GM19099 (cell line): ENCODE data around the gene MSLN.
A peak's percentile ranks its signal among the peaks of the same experiment; 100 is the strongest.

Experiments used
- POLR2A ChIP-seq: IDR thresholded peaks from 3 replicates; pipeline ENCODE4 v1.6.1; 2011; ENCODE audit warnings: low read depth; ENCODE audit not compliant: insufficient read length; ENCODE audit errors: extremely low read depth

The MSLN gene

DNA sequence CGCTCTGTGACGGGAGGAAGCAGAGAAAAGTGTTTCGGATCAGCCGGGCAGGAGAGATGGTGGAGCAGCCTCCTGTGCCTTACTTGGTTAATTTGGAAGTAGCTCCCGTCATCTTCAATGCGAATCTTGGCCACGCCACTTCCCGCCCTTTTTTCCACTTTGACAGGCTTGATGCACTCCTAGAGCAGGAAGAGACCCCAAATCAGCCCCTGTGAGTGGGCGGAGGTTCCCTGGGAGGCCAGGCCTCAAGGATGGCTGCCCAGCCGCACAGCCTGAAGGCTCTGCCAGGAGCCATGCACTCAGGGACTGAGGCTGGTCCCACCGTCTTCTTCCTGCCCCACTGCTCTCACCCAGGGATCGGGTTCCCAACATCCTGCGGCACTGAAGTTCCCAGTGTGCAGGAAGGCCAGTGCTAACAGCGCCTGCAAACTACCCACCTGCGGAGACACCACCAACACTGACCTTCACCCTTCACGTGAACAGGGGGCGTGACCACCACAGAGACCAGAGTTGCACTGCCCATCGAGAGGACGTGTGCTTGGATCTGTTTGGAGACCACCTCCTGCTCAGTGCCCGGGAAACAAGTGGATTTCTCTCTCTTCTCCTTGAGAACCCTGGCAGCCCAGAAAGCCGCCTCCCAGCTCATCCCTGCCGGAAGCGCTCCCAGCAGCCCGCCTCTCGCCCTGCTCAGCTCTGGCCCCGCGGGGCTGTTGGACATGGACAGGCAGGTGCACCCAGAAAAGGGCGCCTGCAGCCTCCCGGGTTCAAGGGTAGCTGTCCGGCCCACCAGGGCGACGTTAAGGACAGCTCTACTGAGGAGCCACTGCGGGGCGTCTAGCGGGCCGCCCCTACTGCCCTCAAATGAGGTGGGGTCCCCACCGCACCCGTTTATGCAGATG is 20.7 kb upstream of the MSLN start:
- no peak for TF ChIP-seq POLR2A

DNA sequence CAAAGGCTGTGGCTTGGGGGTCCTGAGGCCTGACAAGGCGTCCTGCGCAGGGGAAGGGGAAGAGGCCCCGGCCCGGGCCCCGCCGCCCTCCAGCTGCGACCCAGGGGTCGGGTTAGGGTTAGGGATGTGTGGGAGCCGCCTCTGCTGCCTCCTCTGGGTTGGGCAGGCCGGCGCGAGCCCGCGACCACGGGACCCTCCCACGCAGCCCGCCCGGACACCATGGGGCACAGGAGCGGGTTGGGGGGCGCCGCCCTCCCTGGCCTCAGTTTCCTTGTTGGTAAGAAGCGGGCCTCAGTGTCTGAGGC is 20.1 kb upstream of the MSLN start:
- no peak for TF ChIP-seq POLR2A

DNA sequence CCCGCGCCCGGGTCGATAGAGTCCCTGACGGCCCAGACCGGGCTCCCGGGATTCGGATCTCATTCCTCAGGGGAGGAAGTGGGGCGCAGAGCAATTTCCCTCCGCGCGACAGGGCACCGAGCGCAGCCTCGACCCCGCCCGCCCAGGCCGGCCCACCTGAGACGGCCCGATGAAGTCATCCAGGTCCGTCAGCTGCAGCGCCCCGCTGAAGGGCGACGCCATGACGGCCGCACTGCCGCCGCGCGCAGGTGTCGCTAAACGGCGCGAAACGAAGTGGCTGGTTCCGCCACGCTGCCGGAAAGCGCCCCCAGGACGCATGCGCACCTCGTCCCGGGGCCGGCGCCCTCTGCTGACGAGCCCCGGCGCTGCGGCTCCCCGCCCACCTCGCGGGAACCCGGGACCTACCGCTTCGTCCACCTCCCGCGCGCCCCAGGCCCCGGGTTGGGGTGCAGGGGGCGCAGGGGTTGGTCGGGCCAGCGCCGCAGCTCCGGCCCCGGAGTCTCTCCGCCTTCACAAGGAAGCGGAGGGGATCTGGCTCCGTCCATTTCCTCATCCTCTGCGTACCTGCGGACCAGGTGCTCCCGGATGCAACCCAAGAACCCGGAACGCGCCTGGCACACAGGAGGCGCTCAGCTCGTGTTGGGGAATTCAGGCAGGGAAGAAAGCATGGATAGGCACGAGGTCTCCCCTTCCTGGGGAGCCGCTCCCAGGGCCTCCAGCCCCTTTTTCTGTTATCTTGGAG is 19.6 kb upstream of the MSLN start, which contains the start of gene CIAO3:
Gene CIAO3, minus strand, starts transcription at position 234 of the 742 bp plus-strand sequence. Its CDS starts 12 bp downstream, at position 222.
- TF ChIP-seq POLR2A: peak; percentile 78

DNA sequence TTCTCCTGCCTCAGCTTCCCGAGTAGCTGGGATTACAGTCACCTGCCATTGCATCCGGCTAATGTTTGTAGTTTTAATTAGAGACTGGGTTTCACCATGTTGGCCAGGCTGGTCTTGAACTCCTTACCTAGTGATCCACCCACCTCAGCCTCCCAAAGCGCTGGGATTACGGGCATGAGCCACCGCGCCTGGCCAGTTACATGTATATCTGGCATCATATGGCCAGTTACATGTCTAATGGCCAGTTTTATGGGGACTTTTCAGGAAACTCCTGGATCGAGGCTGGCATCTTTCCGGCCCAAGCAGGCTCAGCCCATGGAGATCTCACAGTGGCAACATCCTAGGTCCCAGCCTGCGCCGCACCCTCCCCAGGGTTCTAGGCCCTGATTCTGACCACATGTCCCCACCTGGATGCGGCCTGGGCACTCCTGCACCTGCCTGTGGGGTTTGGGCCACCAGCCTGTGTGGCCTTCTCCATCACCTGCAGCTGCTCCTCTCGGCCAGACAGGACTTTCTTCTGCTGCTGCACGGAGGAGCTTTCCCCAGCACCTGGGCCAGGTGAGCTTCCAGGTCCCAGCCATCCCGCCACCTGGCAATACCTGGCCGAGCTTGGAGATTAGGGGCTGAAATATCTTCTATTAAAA is 18.4 kb upstream of the MSLN start:
- no peak for TF ChIP-seq POLR2A

DNA sequence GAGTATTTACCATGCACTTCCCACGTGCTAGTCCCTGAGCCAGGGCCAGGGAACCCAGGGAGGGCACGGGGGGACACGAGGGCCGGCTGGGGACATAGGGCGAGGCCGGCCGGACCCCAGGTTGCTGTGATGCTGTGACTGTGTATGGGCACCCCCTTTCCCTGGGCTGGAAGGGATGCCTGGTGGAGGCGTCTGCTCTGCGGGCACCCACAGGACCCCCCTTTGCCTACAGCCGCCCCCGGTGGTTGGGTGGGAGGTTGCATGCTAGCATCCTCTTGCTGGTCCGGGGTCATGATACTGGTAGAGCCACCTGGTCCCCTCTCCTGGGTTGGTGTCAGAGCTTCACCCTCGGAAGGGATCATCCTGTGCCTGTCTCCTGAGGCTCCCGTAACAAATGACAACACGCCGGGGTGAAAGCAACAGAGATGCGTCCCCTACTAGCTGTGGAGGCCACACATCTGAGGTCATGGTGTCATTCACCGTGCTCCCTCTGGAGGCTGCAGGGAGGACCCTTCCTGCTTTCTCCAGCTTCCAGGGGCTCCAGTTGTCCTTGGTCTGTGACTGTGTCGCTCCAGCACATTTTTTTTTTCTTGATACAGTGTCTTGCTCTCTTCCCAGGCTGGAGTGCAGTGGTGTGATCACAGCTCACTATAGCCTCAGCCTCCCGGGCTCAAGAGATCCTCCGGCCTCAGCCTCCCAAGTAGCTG is 16.6 kb upstream of the MSLN start:
- TF ChIP-seq POLR2A: no peak

DNA sequence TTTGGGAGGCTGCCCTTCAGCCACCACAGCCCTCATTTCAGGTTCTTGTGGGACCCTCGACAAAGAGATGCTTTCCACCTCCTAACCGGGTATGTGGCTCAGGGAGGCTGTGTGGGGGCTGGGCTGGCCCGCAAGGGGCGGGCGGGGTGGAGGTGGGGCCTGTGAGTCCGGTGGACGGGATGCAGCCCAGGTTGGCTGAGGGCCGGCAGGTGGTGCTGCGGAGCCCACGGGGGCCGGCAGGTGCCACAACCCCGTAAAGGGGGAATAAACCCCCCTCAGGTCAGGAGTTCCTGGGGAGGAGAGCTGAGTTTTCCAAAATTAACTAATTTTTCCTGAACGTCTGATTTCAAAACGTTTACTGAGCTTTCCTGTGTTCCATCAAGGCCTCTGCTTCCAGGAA is 14.8 kb upstream of the MSLN start:
- TF ChIP-seq POLR2A: no peak

DNA sequence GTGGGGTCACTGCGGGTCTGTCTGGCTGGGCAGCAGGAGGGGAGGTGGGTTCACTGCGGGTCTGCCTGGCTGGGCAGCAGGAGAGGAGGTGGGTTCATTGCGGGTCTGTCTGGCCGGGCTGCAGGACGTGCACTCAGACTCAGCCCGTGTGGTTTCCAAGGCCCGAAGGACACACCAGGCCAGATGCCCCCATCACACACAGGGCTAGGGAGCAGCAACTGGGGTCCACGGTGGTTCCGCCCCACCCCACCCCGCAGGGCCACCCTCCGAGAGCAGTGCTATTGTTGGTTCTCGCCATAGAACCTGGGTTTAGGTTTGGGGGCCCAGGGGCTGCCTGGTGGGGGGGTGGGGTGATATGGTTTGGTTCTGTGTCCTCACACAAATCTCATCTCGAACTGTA is 13.9 kb upstream of the MSLN start:
- no peak for TF ChIP-seq POLR2A

DNA sequence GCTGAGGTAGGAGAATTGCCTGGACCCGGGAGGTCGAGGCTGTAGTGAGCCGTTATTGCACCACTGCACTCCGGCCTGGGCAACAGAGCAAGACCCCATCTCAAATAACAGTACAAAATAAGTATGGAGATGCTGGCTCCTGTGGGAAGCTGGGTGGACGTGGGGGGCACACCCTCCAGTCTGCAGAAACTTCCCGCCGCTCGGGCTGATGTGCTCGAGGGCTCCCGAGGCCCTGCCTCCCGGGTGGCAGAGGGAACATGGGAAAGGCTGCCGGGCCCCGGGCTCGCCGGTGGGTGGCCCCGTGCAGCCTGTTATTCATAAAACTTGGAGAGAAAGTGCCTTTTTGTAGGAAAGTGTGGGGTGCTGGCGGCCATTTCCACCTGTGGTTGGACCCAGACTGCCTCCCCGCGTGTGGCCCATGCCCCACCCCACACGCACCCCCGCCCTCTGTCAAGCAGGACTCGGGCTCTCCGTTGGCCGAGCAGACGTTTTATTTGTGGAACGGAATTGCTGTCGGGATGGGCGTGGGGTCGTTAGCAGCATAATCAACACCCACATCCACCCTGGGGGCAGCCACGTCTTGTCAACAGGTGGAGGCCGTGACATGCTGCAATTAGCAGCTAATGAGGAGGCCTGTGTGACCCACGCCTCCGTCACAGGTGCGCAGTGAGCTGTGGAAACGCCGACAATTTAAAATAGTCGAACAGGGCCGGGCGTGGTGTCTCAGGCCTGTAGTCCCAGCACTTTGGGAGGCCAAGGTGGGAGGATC is 12.4 kb upstream of the MSLN start:
- no peak for TF ChIP-seq POLR2A

DNA sequence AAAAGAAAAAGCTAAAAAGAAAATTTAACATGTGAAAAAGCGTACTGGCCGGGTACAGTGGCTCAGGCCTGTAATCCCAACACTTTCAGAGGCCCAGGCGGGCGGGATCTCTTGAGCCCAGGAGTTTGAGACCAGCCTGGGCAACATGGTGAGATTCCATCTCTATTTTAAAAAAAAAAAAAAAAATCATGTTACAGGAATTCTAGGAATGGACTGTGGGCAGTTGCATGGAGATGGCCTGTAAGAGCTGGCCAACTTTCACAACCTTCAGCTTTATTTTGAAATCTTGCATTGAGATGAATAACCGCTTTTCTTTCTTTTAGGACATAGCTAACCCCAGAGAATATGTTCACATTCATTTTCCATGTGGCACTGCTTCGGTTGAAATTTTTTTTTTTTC is 11.5 kb upstream of the MSLN start:
- no peak for TF ChIP-seq POLR2A

DNA sequence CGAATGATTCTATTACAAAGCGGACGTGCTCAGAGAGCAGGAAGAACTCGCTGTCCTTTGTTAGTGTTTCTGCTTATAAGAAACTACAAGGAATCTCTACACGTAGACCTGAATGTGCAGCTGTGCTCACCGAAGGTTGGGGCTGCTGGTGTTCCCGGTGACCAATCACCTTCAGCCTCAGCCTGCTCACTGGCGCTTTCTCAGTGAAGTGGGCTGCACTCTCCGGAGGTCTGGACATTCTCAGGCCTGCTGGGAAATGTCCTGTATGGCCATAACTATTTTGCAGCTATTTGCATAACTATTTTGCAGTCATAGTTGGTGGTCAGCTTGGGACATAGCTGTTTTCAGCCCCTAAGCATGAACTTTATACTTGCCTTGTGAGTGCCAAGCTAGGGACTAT is 10.0 kb upstream of the MSLN start:
- no peak for TF ChIP-seq POLR2A

DNA sequence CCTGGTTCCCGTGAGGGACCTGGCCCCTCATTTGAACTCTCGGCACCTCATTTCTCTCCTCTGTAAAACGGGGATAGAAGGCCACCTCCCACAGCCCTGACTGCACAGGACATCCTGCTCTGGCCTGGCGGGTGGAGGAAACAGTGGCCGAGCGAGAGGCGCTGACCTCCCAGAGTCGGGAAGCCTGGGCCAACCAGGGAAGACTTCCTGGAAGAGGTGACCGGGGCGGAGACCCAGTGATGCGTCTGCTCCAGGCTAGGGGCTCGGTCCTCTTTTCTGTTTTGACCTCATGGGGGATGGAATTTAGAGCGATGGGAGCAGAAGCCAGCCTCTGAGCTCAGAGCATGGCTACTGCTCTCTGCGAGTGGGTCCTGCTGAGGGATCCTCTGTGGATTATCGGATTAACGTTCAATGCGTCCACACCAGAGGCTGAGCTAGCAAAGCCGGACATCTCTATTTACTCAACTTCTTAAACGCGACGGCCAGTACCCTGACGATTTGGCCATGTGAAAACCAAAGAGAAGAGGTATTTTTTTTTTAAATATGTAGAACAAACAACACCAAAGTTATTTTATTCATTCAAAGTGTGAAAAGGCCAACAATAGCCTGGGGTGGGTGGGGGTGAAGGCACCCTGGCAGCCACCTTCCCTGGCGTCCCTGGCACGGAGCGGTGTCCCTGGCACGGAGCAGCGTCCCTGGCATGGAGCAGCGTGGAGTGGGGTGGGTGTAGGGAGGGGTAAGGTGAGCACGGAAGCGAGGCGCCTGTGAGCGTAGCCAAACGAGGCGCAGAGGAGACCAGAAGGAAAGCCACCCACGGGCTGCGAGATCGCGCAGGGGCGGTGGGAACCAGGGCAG is 9.2 kb upstream of the MSLN start:
- TF ChIP-seq POLR2A: no peak

DNA sequence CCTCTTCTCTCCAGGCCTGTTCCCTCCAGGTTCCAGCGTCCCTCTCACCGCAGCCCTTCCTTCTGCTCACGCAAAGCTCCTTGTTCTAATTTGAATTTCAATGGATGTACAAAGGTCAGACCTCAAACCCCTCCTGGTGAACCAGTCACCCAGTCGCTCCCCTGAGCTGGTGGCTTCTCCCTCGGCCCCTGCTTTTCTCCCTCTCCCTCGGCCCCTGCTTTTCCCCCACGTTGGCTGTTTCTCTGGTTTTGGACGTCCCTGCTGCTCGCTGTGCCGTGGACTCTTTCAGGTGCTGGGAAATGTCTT is 8.6 kb upstream of the MSLN start:
- TF ChIP-seq POLR2A: no peak

DNA sequence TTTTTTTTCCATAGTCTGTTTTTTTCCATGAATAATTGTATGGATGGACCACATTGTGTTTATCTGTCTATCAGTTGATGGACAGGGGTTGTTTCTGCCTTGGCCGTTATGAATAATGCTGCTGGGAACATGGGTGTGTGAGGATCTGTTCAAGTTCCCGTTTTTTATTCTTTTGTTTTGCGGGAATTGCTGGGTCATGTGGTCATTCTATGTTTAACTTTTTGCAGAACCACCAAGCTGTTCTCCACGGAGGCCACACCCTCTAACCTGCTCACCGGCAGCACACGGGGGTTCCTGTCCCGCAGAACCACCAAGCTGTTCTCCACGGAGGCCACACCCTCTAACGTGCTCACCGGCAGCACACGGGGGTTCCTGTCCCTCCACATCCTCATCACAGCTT is 5.9 kb upstream of the MSLN start:
- no peak for TF ChIP-seq POLR2A

DNA sequence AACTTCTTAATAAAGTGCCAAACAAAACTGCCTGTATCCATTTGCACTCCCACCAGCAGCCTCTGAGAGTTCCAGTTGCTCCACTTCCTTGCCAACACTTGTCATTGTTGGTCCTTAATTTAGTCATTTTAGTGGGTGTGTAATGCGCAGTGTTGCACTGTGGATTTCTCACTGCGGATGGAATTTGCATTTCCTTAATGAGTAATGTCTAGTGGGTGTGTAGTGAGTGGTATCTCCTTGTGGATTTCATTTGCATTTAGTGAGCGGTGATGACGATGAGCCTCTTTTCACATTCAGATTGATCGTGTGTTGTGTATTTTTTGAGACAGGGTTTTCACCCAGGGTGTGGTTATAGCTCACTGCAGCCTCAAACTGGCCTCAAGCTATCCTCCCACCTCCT is 4.1 kb upstream of the MSLN start:
- TF ChIP-seq POLR2A: no peak

DNA sequence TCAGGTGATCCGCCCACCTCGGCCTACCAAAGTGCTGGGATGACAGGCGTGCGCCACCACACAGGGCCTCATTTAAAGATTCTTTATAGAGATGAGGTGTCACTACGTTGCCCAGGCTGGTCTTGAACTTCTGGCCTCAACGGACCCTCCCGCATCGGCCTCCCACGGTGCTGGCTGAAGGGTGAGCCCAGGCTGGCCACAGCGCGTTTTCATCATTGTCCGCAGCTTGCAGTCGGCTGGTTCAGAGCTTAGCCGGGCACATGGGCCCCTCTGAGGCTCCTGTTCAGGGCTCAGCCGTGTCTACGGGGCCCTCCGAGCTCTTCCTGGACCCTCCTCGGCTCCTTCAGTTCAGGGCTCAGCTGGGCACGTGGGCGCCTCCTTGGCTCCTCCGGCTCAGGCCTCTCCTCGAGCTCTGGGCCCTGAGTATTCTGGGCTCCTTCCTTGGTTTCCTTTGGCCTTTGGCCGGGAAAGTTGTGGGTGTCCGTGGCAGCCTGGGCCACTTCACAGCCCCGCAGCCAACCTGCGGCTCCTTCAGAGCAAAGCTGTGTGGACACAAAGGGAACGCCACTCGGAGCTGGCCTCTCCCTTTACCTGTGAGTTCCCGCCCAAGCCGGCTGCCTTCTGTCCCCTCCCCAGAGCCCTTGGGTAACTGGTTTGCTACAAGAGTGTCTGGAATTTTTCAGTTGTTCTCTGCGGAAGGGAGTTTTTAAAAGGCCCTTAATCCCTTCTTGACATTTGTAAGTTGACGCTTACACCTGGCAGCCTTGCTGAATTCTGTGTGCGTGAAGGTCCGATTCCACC is 1.2 kb upstream of the MSLN start:
- no peak for TF ChIP-seq POLR2A
